ENCODE results near the gene NUTM1. TPM values are rescaled to one million over a fixed set of nuclear protein-coding genes. Genes with fewer than 3 reads are reported as not detected.
A peak's percentile ranks its signal among the peaks of the same experiment; 100 is the strongest.

NUTM1 gene
- total RNA-seq, 2 experiments from 2014 or later, result not detected

GRCh38 chr15:34325368-34325767, 17.7 kb upstream of the NUTM1 start:
- peak overlapping the region; percentile 54 for H3K4me3 Mint-ChIP-seq
- no peak for TF ChIP-seq CTCF (IDR thresholded peaks at IDR 0.05)
- DNase-seq, result no peak
- H3K9me3 ChIP-seq (ENCODE audit: control insufficient read depth in 1 of 2, insufficient read depth in 1 of 2, low read length in 2 of 2), result no peaks in the 10 kb centered on the region
- ChIA-PET CTCF (no interaction called here), POLR2A (interaction anchor here (1.3 to 7.4 kb wide), 5 partner anchors 9 to 47 kb away, joined by 3 to 127 read pairs (median 3); partner anchors contain the start of genes NOP10, NUTM1 and SLC12A6)
- no peak for ATAC-seq (ENCODE audit: poor library complexity)
- intact Hi-C loops (cut with DNase I, micrococcal nuclease), result no loop called here
- H3K4me1 ChIP-seq (ENCODE audit: insufficient read depth, low read length), result peaks cover 20% of the 10 kb centered on the region
- no peaks in the 10 kb centered on the region for H3K36me3 Mint-ChIP-seq (ENCODE audit: low read depth)
- H3K36me3 ChIP-seq (ENCODE audit: insufficient read depth, low read length), result no peaks in the 10 kb centered on the region
- H3K4me1 Mint-ChIP-seq (ENCODE audit: low read depth), result peaks cover 69% of the 10 kb centered on the region
- H3K27ac ChIP-seq (ENCODE audit: low read depth in 1 of 2, low read length in 2 of 2), result no peak overlapping the region
- peak overlapping the region; percentile 82 for H3K27ac Mint-ChIP-seq
- H3K9me3 Mint-ChIP-seq, result no peaks in the 10 kb centered on the region
- no peaks in the 10 kb centered on the region for H3K27me3 ChIP-seq (ENCODE audit: control insufficient read depth in 1 of 2, insufficient read depth in 2 of 2, low read length in 2 of 2)
- H3K27me3 Mint-ChIP-seq, result no peaks in the 10 kb centered on the region
- no peak overlapping the region for H3K4me3 ChIP-seq (ENCODE audit: low read length)

- CTCF ChIA-PET, result interaction anchor here (0.9 to 3.3 kb wide), 6 partner anchors 9 to 39 kb away, joined by 3 to 20 read pairs (median 5); partner anchors contain the start of genes LPCAT4, NOP10, NUTM1 and SLC12A6
- POLR2A ChIA-PET, result interaction anchor here (1.5 to 7.4 kb wide), 7 partner anchors 10 to 118 kb away, joined by 3 to 127 read pairs (median 24); partner anchors contain the start of genes KATNBL1, LPCAT4, NOP10 and NUTM1
- no peaks in the 10 kb centered on the region for H3K36me3 ChIP-seq (ENCODE audit: insufficient read depth, low read length)
- peaks cover 31% of the 10 kb centered on the region for H3K4me1 ChIP-seq (ENCODE audit: insufficient read depth, low read length)
- peak overlapping the region; percentile 13 for H3K4me3 ChIP-seq (ENCODE audit: low read length)
- DNase-seq, result peak in 2 of 14 experiments; percentile 12 to 31
- peak overlapping the region; percentile 70 for H3K4me3 Mint-ChIP-seq
- H3K27ac ChIP-seq (ENCODE audit: low read depth in 1 of 2, low read length in 2 of 2), result peak overlapping the region; percentile 43 to 51
- no peaks in the 10 kb centered on the region for H3K9me3 ChIP-seq (ENCODE audit: control insufficient read depth in 1 of 2, insufficient read depth in 1 of 2, low read length in 2 of 2)
- H3K27me3 Mint-ChIP-seq, result no peaks in the 10 kb centered on the region
- intact Hi-C loops (cut with DNase I, micrococcal nuclease), result no loop called here
- H3K9me3 Mint-ChIP-seq, result no peaks in the 10 kb centered on the region
- H3K4me1 Mint-ChIP-seq (ENCODE audit: low read depth), result peaks cover 75% of the 10 kb centered on the region
- ATAC-seq (ENCODE audit: poor library complexity), result peak; percentile 32
- H3K36me3 Mint-ChIP-seq (ENCODE audit: low read depth), result peaks cover 6% of the 10 kb centered on the region
- H3K27me3 ChIP-seq (ENCODE audit: control insufficient read depth in 1 of 2, insufficient read depth in 2 of 2, low read length in 2 of 2), result no peaks in the 10 kb centered on the region
- TF ChIP-seq CTCF (IDR thresholded peaks at IDR 0.05), result no peak
- peak overlapping the region; percentile 82 for H3K27ac Mint-ChIP-seq
Measured at GRCh38 chr15:34327906-34328305, 15.2 kb upstream of the NUTM1 start.

GRCh38 chr15:34329006-34329405, 14.1 kb upstream of the NUTM1 start:
- no peak overlapping the region for H3K4me3 ChIP-seq (ENCODE audit: low read length)
- peaks cover 8% of the 10 kb centered on the region for H3K36me3 Mint-ChIP-seq (ENCODE audit: low read depth)
- intact Hi-C loops (cut with DNase I, micrococcal nuclease), result no loop called here
- no peaks in the 10 kb centered on the region for H3K36me3 ChIP-seq (ENCODE audit: insufficient read depth, low read length)
- no peaks in the 10 kb centered on the region for H3K9me3 Mint-ChIP-seq
- TF ChIP-seq CTCF (IDR thresholded peaks at IDR 0.05), result no peak
- peak overlapping the region; percentile 43 to 51 for H3K27ac ChIP-seq (ENCODE audit: low read depth in 1 of 2, low read length in 2 of 2)
- H3K4me1 ChIP-seq (ENCODE audit: insufficient read depth, low read length), result peaks cover 42% of the 10 kb centered on the region
- H3K27me3 Mint-ChIP-seq, result no peaks in the 10 kb centered on the region
- H3K27ac Mint-ChIP-seq, result peak overlapping the region; percentile 82
- no peaks in the 10 kb centered on the region for H3K27me3 ChIP-seq (ENCODE audit: control insufficient read depth in 1 of 2, insufficient read depth in 2 of 2, low read length in 2 of 2)
- H3K4me3 Mint-ChIP-seq, result peak overlapping the region; percentile 10
- ChIA-PET POLR2A (interaction anchor here (1.4 to 7.4 kb wide), 8 partner anchors 9 to 227 kb away, joined by 3 to 127 read pairs (median 16); partner anchors contain the start of genes EMC7, KATNBL1, LPCAT4 and NOP10), CTCF (interaction anchor here (1.4 to 3.3 kb wide), 4 partner anchors 8 to 38 kb away, joined by 3 to 20 read pairs (median 10); partner anchors contain the start of genes LPCAT4, NOP10, NUTM1 and SLC12A6)
- H3K4me1 Mint-ChIP-seq (ENCODE audit: low read depth), result peaks cover 80% of the 10 kb centered on the region
- no peak for DNase-seq
- ATAC-seq (ENCODE audit: poor library complexity), result no peak
- H3K9me3 ChIP-seq (ENCODE audit: control insufficient read depth in 1 of 2, insufficient read depth in 1 of 2, low read length in 2 of 2), result no peaks in the 10 kb centered on the region
